ENCODE results near the gene ARFGAP3.

Gene ARFGAP3

GRCh38 chr22:42856865-42857704 is at the start of gene ARFGAP3:
Gene ARFGAP3, minus strand, starts transcription at chr22:42857273. Its CDS starts 91 bp downstream, at chr22:42857182.
- in situ Hi-C loops (cut with MboI; ENCODE audit: low sequenced_read_pairs): no loop called here

- in situ Hi-C loops (cut with MboI; ENCODE audit: low sequenced_read_pairs): no loop called here
Measured at GRCh38 chr22:42905702-42906183, 48.7 kb upstream of the ARFGAP3 start.

DNA sequence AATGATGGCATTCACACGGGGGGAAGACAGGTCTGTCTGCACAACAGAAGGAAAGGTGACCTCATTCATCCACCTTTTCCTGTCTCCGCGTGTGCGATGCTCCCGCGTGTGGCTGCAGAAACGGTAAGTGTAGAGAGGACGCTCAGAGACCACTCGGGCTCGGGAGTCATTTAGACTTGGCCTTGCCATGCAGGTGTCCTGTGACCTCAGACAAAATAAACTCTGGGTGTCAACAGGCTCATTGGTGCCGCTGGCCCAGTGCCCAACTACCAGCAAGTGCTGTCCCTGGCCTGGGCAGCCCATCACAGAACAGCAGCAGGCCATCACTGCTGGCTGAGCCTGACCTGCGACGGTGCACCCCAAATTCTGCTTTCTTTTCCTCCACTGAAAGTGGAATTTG is 48.1 kb upstream of the ARFGAP3 start:
- in situ Hi-C loops (cut with MboI; ENCODE audit: low sequenced_read_pairs): no loop called here

- in situ Hi-C loops (cut with MboI; ENCODE audit: low sequenced_read_pairs): no loop called here
Measured at GRCh38 chr22:42904050-42904449, 47.0 kb upstream of the ARFGAP3 start.

DNA sequence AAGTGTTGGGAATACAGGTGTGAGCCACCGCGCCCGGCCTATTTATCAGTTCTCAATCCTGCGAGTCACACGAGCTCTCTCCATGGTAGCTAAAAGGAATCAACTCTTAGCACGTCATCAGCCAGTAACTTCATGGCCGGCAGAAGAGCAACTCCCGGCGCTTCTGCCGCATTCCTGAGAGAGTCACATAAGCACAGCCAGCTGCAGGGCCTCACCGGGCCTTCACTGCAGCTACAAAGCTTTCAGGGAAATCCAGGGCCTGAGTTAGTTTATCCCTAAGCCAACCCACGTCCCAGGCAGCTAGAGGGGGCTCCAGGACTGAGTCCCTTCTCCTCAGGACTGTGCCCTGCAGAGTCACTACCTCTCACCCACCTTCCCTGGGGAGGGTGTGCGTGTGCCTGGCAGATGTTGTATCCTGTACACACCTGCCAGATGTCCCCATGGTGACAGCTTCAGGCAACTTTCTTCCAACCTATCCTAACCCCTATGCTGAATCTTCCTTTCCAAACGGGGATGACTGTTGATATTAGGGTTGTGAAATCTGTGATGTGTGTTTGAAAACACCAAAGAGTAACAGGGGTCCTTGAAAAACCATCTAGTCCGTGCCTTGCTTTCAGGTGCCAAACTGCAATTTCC is 45.9 kb upstream of the ARFGAP3 start:
- in situ Hi-C loops (cut with MboI; ENCODE audit: low sequenced_read_pairs): no loop called here

DNA sequence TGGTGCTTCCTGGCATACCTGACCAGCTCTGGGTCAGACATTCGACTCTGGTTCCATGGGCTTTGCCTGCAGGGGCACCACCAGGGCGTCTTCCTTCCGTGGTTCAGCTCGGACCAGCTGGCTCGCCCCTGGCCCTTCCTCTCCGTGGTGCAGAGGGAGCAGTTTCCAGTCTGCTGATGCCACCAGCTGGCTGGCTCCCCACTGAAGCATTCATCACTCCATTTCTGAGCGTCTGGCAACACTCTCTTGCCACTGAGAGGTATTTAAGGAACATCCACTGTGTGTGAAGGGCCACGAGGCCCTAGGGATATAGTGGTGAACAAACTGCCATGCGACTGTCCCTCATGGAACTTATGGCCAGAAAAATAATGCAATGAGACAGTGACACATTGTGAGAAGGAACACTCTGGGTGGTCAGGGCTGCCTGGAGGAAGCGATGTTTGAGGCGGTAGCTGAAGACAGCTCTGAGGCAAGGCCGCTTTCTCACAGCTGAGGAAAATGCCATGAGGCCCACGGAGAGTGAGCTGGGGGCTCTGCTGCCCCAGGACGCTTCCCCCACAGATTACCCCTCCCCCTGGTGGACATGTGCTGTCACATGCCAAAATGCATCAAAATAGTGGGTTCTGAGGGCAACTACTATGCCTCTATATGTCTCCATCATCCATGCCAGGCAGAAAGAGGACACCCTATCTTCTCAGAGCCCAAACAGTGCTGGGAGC is 44.9 kb upstream of the ARFGAP3 start:
- in situ Hi-C loops (cut with MboI; ENCODE audit: low sequenced_read_pairs): no loop called here

DNA sequence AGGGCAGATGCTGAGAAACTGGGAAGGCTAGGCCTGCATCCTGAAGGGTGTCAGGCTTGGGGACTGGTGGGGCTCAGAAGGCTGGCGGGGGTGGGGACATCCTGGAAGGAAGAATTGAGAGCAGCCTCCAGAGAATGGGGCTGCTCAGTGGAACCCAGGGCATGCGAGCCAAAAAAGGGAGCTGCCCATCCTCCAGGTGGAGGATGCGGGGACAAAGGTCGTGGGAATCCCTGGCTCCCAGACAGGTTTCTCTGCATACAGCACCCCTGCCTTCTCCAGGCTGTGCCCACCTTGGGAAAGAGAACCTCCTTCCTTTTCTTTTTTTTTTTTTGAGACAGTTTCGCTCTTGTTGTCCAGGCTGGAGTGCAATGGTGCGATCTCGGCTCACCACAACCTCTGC is 40.9 kb upstream of the ARFGAP3 start:
- in situ Hi-C loops (cut with MboI; ENCODE audit: low sequenced_read_pairs): no loop called here

- in situ Hi-C loops (cut with MboI; ENCODE audit: low sequenced_read_pairs): no loop called here
Measured at GRCh38 chr22:42895541-42895981, 38.5 kb upstream of the ARFGAP3 start.

- in situ Hi-C loops (cut with MboI; ENCODE audit: low sequenced_read_pairs): no loop called here
Measured at GRCh38 chr22:42895087-42895486, 38.0 kb upstream of the ARFGAP3 start.

DNA sequence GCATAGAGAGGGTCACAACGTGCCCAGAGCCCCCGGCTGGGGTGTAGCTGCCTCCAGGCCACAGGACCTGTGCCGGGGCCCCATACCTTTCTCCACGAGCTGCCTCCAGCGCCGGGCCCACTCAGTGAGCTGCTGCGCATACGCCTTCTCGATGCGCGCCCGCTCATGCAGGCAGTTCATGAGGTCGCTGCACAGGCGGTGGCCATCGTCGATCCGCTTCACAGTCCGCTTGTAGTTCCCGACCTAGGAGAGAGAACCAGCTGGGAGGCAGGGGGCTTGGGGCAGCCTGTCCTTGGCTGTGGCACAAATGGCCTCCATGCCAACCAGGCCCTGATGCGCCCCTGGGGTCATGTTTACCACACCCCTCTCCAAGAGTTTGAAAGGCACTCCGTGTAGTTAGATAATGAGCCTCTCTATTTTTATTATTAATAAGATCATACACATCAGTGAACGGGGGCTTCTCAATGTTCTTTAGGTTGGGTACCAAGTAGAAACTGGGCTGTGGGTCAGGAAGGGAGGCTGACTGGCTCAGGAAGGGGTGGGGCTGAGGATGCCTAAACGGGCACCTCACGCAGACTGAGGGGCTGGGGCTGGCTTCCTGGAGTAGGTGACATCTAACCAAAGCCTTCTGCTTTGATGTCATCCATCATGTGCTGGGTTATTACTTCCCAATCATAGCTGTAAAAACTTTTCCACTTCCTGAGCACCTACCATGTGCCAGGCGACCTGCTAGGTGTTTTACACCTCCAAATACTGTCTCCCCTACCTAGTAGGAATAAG is 36.5 kb upstream of the ARFGAP3 start:
- in situ Hi-C loops (cut with MboI; ENCODE audit: low sequenced_read_pairs): no loop called here

GRCh38 chr22:42892571-42893316 is 35.7 kb upstream of the ARFGAP3 start:
- in situ Hi-C loops (cut with MboI; ENCODE audit: low sequenced_read_pairs): no loop called here

GRCh38 chr22:42892156-42892555 is 35.1 kb upstream of the ARFGAP3 start:
- in situ Hi-C loops (cut with MboI; ENCODE audit: low sequenced_read_pairs): no loop called here

GRCh38 chr22:42891696-42892095 is 34.6 kb upstream of the ARFGAP3 start:
- in situ Hi-C loops (cut with MboI; ENCODE audit: low sequenced_read_pairs): no loop called here

GRCh38 chr22:42891008-42891407 is 33.9 kb upstream of the ARFGAP3 start:
- in situ Hi-C loops (cut with MboI; ENCODE audit: low sequenced_read_pairs): no loop called here

DNA sequence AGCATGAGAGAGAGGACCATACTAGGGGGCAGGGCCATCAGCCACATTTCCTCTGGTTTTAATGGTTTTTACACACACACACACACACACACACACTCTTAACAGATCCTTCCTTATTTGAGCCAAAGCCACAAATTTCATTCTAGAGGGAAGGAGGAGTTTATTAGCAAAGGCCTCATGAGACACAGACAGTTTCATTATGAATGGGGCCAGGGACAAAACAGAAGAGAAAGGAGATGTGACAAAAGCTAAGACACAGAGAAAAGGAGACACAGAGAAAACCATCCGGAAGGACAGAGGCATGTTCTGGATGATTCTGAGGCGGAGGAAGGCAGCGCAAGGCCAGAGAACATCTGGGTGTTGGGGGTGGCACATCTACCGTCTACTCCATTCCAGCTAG is 32.2 kb upstream of the ARFGAP3 start:
- in situ Hi-C loops (cut with MboI; ENCODE audit: low sequenced_read_pairs): no loop called here

DNA sequence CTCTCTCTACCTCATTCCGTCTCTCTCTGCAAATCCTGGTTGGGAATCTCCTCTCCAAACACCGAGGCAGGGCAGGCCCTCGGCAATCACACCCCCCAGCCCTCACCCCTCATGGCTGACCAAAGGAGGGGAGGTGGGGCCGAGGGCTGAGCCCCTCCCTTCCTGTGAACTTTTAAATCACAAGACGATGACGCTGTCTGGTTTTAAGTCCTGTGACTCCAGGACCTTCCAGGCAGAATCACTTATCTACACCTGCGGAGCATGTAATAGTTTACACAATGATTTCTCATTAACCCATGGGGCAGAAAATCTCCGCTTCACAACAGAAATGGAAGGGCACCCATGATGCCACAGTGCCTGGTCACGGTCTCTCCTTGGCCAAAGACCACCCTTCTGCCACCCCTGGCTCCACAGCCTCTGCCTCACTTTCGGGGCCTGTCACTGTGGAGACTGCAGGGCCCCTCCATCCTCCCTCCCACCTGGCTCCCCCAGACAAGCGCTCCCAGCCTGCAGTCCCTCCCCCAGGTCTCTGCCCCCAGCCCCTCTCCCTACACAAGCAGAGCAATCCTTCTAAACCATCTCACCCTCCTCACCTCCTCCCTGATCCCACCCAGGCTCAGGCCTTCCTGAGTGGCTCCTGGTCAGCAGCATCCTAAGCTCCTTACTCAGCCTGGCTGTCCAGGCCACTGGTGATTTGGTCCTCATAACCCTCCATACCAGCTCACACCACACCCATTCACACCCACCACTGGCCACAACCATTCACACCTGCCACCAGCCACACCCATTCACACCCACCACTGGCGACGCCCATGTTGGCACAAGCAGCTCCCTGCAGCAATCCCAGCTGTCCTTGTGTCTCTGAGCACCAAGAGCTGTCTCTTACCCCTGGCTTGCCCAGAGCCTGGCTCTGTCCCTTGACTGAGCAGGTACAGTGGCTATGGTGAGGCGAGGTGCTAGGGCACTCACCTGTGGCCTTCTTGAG is 30.7 kb upstream of the ARFGAP3 start:
- in situ Hi-C loops (cut with MboI; ENCODE audit: low sequenced_read_pairs): no loop called here

- in situ Hi-C loops (cut with MboI; ENCODE audit: low sequenced_read_pairs): no loop called here
Measured at GRCh38 chr22:42887120-42887519, 30.0 kb upstream of the ARFGAP3 start.

- in situ Hi-C loops (cut with MboI; ENCODE audit: low sequenced_read_pairs): no loop called here
Measured at GRCh38 chr22:42885446-42885845, 28.4 kb upstream of the ARFGAP3 start.

Measured in HL-60/S4 treated with retinoic acid at 250 ng/mL for 4 days and 3 days (cell line).